HG02970 (cell line): ENCODE measurements around the gene CBLB.

ENCODE experiments used
- ATAC-seq: cut with Tn5 transposase; IDR thresholded peaks from one replicate; pipeline ENCODE4 v1.9.1; 2021; ENCODE audit warnings: mild to moderate bottlenecking, moderate library complexity, moderate number of reproducible peaks; ENCODE audit not compliant: unreplicated experiment, low FRiP score

CBLB gene

GRCh38 chr3:105791919-105792786, 76.7 kb downstream of the CBLB start:
- no peak for ATAC-seq

- ATAC-seq, result no peak
These were observed 77.7 kb downstream of the CBLB start for GRCh38 chr3:105791131-105791530.

GRCh38 chr3:105790534-105790933, 78.3 kb downstream of the CBLB start:
- ATAC-seq, result no peak

- ATAC-seq, result no peak
These were observed 80.2 kb downstream of the CBLB start for GRCh38 chr3:105788593-105788992.

- ATAC-seq, result no peak
These were observed 81.4 kb downstream of the CBLB start for GRCh38 chr3:105787453-105787852.

- ATAC-seq, result no peak
These were observed 81.8 kb downstream of the CBLB start for GRCh38 chr3:105786990-105787389.

GRCh38 chr3:105786241-105786640, 82.6 kb downstream of the CBLB start:
- ATAC-seq, result no peak

- no peak for ATAC-seq
These were observed 83.0 kb downstream of the CBLB start for GRCh38 chr3:105785803-105786202.

- ATAC-seq, result no peak
These were observed 85.2 kb downstream of the CBLB start for GRCh38 chr3:105783631-105784030.

GRCh38 chr3:105781871-105782270, 86.9 kb downstream of the CBLB start:
- ATAC-seq, result no peak

- ATAC-seq, result no peak
These were observed 88.7 kb downstream of the CBLB start for GRCh38 chr3:105780107-105780506.

GRCh38 chr3:105775368-105775767, 93.4 kb downstream of the CBLB start:
- no peak for ATAC-seq

- ATAC-seq, result no peak
These were observed 94.2 kb downstream of the CBLB start for GRCh38 chr3:105774444-105775180.

- no peak for ATAC-seq
These were observed 95.5 kb downstream of the CBLB start for GRCh38 chr3:105773291-105773690.

GRCh38 chr3:105772635-105773034, 96.2 kb downstream of the CBLB start:
- ATAC-seq, result no peak

- ATAC-seq, result no peak
These were observed 97.4 kb downstream of the CBLB start for GRCh38 chr3:105771392-105771791.

GRCh38 chr3:105770410-105770809, 98.4 kb downstream of the CBLB start:
- ATAC-seq, result no peak

- no peak for ATAC-seq
These were observed 101.0 kb downstream of the CBLB start for GRCh38 chr3:105767776-105768175.

GRCh38 chr3:105767216-105767615, 101.6 kb downstream of the CBLB start:
- no peak for ATAC-seq

GRCh38 chr3:105765308-105765639, 103.5 kb downstream of the CBLB start:
- ATAC-seq, result no peak

GRCh38 chr3:105764378-105765307, 104.2 kb downstream of the CBLB start:
- no peak for ATAC-seq
